Lung (tissue), 16 donors: ENCODE data around the gene C19orf33. TPM values are rescaled to one million over a fixed set of nuclear protein-coding genes. Genes with fewer than 3 reads are reported as not detected.
"Not testable (repeated sequence)": the region's sequence is repeated elsewhere in the genome, so short reads cannot be mapped to it uniquely, and the experiment has no call there.

Experiments used
- ATAC-seq: fragments of 200-7000 bp; cut with Tn5 transposase; one replicate; pipeline ENCODE4 v1.9.1; 2020; ENCODE audit warnings: moderate number of reproducible peaks; ENCODE audit not compliant: insufficient read depth, low FRiP score
- DNase-seq, 3 donors: peaks; one replicate each; pipeline ENCODE4 v3.0.0-alpha.2; 2013 to 2017
- H3K27ac ChIP-seq, 2 donors: one replicate each; pipeline ENCODE4 v1.5.1; 2013; ENCODE audit warnings: mild to moderate bottlenecking in 2 of 2, moderate library complexity in 2 of 2, control low read depth in 1 of 2, inconsistent platforms in 1 of 2, low read depth in 1 of 2, low read length in 1 of 2
- H3K27me3 ChIP-seq, 3 donors: one replicate each; pipeline ENCODE4 v1.5.1; 2013; ENCODE audit warnings: low read length in 2 of 3; ENCODE audit not compliant: control insufficient read depth in 3 of 3, insufficient read depth in 3 of 3
- H3K36me3 ChIP-seq, 4 donors: one replicate each; pipeline ENCODE4 v1.5.1; 2013; ENCODE audit warnings: low read length in 4 of 4, mild to moderate bottlenecking in 1 of 4, moderate library complexity in 1 of 4; ENCODE audit not compliant: control insufficient read depth in 4 of 4, insufficient read depth in 4 of 4
- H3K4me1 ChIP-seq, 5 donors: one replicate each; pipeline ENCODE4 v1.5.1; 2013; ENCODE audit warnings: low read length in 5 of 5, mild to moderate bottlenecking in 2 of 5, moderate library complexity in 1 of 5; ENCODE audit not compliant: control insufficient read depth in 5 of 5, insufficient read depth in 5 of 5
- H3K4me3 ChIP-seq: one replicate; pipeline ENCODE4 v1.5.1; 2013; ENCODE audit warnings: mild to moderate bottlenecking, control low read depth, moderate library complexity
- H3K9ac ChIP-seq, 2 donors: one replicate each; pipeline ENCODE4 v1.5.1; 2013; ENCODE audit warnings: low read length in 2 of 2, control low read depth in 1 of 2; ENCODE audit not compliant: insufficient read depth in 1 of 2
- H3K9me3 ChIP-seq, 4 donors: one replicate each; pipeline ENCODE4 v1.5.1; 2013; ENCODE audit warnings: low read length in 3 of 4, mild to moderate bottlenecking in 1 of 4, moderate library complexity in 1 of 4; ENCODE audit not compliant: control insufficient read depth in 4 of 4, insufficient read depth in 3 of 4
- WGBS, 2 donors: extraction: QIAGEN DNeasy Blood & Tissue Kit; methylation state at CpG; one replicate each; pipeline ENCODE4 v1.1.7; 2013; 5-methylcytosine and 5-hydroxymethylcytosine counted together
- long read RNA-seq, 5 donors: transcript quantifications; one replicate each; lab custom pipeline, GENCODE V29; 2026
- polyA plus RNA-seq, 2 donors: library from polyadenylated mRNA; stranded (reverse); fragments of 200-250 nt; gene quantifications; one replicate each; pipeline ENCODE4 v1.2.1, GENCODE V29; 2013
- total RNA-seq, 2 donors: library from RNA; depleted of rRNA in 1 of 2; stranded (reverse); fragments of >200 nt in 1 of 2; gene quantifications; one replicate each; pipeline ENCODE4 v1.2.1, GENCODE V29; 2014 to 2021
- TF ChIP-seq, protein P1 (sequence below): IDR thresholded peaks from 2 replicates; pipeline ENCODE4 v1.5.1; 2012; ENCODE audit warnings: mild to moderate bottlenecking; ENCODE audit errors: control extremely low read depth, extremely low read depth
- donor health status: control.
- donor health status: control.
- donor health status: Bipolar disorder and iron deficiency.
- donor health status: healthy.
- donor health status: DM: yes; HTN: yes; CAD: no.

The C19orf33 gene
- total RNA-seq (10 to 100 TPM; 32.0 to 91.8 TPM), polyA plus RNA-seq (100 to 1,000 TPM; 170 to 687 TPM)
- long read RNA-seq, donor 1, transcript C19orf33-201 (4 exons, 467 nt): major isoform, 17 of 26 reads
- long read RNA-seq, donor 1, transcript C19orf33-203 (3 exons, 462 nt): minor isoform, 5 of 26 reads
- long read RNA-seq, donor 1, partial matches to known transcripts: 0 of 26 reads
- long read RNA-seq, donor 1, other reads (novel, unspliced or antisense): 0 of 26 reads
- long read RNA-seq, donor 2, transcript C19orf33-201 (4 exons, 467 nt): major isoform, 9 of 18 reads
- long read RNA-seq, donor 2, partial matches to known transcripts: 0 of 18 reads
- long read RNA-seq, donor 2, other reads (novel, unspliced or antisense): 0 of 18 reads
- long read RNA-seq, donor 3, transcript C19orf33-202 (4 exons, 520 nt): minor isoform, 5 of 31 reads
- long read RNA-seq, donor 3, transcript C19orf33-201 (4 exons, 467 nt): major isoform, 21 of 31 reads
- long read RNA-seq, donor 3, partial matches to known transcripts: 0 of 31 reads
- long read RNA-seq, donor 3, other reads (novel, unspliced or antisense): 0 of 31 reads
- long read RNA-seq, donor 4, transcript C19orf33-201 (4 exons, 467 nt): major isoform, 5 of 5 reads
- long read RNA-seq, donor 4, partial matches to known transcripts: 0 of 5 reads
- long read RNA-seq, donor 4, other reads (novel, unspliced or antisense): 0 of 5 reads
- long read RNA-seq, donor 5, transcript C19orf33-201 (4 exons, 467 nt): major isoform, 15 of 30 reads
- long read RNA-seq, donor 5, transcript C19orf33-202 (4 exons, 520 nt): minor isoform, 11 of 30 reads
- long read RNA-seq, donor 5, partial matches to known transcripts: 0 of 30 reads
- long read RNA-seq, donor 5, other reads (novel, unspliced or antisense): 0 of 30 reads

DNA sequence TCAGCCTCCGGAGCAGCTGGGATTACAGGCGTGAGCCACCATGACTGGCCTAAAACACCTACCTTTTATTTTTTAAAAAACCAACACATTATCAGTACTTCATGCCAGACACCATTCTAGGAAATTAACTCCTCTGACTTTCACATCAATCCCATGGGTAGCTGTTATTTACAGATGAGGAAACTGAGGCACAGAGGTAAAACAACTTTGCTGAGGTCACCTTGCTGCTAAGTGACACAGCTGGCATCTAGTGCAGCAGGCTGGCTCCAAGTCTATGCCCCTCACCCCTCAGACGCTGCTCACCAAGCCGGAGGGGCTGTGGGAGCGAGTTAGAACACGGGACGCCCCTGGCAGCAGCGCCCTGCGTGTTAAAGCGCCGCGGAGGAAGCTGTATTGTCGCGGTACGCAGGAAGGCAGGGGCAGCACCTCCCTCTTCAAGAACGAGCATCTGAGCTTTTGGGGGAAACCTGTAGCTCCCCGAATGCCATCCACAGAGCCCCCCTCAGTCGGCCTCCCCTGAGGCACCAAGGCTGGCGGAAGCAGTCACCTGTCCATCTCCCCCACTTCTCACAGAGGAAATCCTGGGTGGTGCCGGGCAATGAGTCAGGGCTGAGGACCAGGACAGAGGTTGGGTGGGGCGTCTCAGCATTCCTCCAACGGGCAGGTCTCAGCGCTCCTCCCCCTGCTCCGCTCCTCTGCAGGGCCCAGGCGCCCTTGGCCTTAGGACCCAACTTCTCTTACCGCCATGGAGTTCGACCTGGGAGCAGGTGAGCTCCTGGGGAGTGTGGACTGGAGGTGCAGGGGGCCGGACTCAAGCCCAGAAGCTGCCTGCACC, at the start of gene C19orf33:
Gene C19orf33, plus strand, starts transcription at position 735 of the 835 bp plus-strand sequence. Its CDS starts 11 bp downstream, at position 746.
- DNase-seq (no peak), ATAC-seq (peak; percentile 70)
- Histone ChIP-seq H3K36me3 (peaks cover 0 to 28% (median 10%) of the 10 kb centered on the region in 4 donors), H3K9me3 (no peaks in the 10 kb centered on the region), H3K27ac (peak within 1 kb of the TSS; percentile 38 to 85), H3K9ac (no peak within 1 kb of the TSS), H3K4me3 (peak within 1 kb of the TSS; percentile 25), H3K27me3 (no peaks in the 10 kb centered on the region), H3K4me1 (peaks cover 0 to 10% (median 0%) of the 10 kb centered on the region in 5 donors)
- TF ChIP-seq, protein P1, sequence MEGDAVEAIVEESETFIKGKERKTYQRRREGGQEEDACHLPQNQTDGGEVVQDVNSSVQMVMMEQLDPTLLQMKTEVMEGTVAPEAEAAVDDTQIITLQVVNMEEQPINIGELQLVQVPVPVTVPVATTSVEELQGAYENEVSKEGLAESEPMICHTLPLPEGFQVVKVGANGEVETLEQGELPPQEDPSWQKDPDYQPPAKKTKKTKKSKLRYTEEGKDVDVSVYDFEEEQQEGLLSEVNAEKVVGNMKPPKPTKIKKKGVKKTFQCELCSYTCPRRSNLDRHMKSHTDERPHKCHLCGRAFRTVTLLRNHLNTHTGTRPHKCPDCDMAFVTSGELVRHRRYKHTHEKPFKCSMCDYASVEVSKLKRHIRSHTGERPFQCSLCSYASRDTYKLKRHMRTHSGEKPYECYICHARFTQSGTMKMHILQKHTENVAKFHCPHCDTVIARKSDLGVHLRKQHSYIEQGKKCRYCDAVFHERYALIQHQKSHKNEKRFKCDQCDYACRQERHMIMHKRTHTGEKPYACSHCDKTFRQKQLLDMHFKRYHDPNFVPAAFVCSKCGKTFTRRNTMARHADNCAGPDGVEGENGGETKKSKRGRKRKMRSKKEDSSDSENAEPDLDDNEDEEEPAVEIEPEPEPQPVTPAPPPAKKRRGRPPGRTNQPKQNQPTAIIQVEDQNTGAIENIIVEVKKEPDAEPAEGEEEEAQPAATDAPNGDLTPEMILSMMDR: no peak
- WGBS, 2 donors: 31 to 40% methylated on average over 26 to 28 of the region's 28 CpGs

DNA sequence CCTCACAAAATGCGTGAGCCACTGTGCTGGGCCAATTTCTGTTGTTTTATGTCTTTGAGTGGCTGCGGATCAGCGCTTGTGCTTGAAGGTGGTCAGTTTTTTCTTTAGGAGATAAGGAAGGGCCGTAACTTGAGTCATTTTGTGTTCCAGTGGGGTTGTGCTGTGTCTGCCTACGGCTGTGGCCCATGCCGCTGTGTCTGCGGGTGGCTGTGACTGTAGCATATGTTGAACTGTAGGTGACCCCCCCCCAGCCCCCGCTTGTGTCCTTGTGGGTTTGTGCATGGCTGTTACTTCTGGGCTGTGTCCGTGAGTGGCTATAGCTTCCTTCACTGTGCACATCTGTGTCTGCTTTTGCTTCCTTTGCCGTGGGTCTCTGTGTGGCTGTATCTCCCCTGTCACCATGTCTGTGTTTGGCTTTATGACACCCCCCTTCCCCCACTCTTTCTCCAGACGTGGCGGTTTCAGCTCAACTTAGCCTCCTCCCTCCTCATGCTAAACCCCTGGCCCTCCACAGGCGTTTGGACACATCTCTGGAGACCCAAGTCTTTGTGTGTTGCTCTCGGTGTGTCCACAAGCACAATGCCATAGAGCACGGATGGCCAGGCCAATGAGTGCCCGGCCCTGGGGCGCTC, 48.6 kb upstream of the C19orf33 start:
- WGBS, 2 donors: 50% methylated on average over 17 of the region's 17 CpGs
- no peak overlapping the region for H3K9ac ChIP-seq
- peaks cover 0 to 44% (median 19%) of the 10 kb centered on the region in 5 donors for H3K4me1 ChIP-seq
- H3K36me3 ChIP-seq: peaks cover 0 to 4% (median 0%) of the 10 kb centered on the region in 4 donors
- H3K9me3 ChIP-seq: no peaks in the 10 kb centered on the region
- peak overlapping the region; percentile 50 for H3K4me3 ChIP-seq
- ATAC-seq: no peak
- peak overlapping the region; percentile 51 to 74 for H3K27ac ChIP-seq
- TF ChIP-seq, protein P1: no peak
- peaks cover 0 to 3% (median 0%) of the 10 kb centered on the region in 3 donors for H3K27me3 ChIP-seq
- peak; percentile 69 to 76 (median 74) for DNase-seq

DNA sequence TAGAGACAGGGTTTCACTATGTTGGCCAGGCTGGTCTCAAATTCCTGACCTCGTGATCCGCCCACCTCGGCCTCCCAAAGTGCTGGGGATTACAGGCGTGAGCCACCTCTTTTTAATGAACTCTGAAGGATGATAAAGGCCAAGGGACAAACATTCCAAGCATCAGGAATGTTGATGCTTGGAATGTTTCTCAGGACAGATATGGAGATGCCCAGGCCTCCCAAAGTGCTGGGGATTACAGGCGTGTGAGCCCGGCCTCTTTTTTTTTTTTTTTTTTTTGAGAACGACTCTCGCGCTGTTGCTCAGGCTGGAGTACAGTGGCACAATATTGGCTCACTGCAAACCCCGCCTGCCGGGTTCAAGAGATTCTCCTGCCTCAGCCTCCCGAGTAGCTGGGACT, 42.1 kb upstream of the C19orf33 start:
- not testable (repeated sequence) for ATAC-seq, DNase-seq, H3K36me3 ChIP-seq, H3K9ac ChIP-seq, H3K9me3 ChIP-seq, H3K4me3 ChIP-seq, H3K27me3 ChIP-seq, H3K27ac ChIP-seq
- peaks cover 0 to 23% (median 6%) of the 10 kb centered on the region in 5 donors for H3K4me1 ChIP-seq
- 96 to 97% methylated on average over 12 of the region's 12 CpGs for WGBS, 2 donors
